Measurements from ENCODE around the gene ABAT. TPM values are rescaled to one million over a fixed set of nuclear protein-coding genes. Genes with fewer than 3 reads are reported as not detected.

The ABAT gene
- total RNA-seq, 6 experiments from 2014 or later = 160 to 378 (median 305) TPM

DNA sequence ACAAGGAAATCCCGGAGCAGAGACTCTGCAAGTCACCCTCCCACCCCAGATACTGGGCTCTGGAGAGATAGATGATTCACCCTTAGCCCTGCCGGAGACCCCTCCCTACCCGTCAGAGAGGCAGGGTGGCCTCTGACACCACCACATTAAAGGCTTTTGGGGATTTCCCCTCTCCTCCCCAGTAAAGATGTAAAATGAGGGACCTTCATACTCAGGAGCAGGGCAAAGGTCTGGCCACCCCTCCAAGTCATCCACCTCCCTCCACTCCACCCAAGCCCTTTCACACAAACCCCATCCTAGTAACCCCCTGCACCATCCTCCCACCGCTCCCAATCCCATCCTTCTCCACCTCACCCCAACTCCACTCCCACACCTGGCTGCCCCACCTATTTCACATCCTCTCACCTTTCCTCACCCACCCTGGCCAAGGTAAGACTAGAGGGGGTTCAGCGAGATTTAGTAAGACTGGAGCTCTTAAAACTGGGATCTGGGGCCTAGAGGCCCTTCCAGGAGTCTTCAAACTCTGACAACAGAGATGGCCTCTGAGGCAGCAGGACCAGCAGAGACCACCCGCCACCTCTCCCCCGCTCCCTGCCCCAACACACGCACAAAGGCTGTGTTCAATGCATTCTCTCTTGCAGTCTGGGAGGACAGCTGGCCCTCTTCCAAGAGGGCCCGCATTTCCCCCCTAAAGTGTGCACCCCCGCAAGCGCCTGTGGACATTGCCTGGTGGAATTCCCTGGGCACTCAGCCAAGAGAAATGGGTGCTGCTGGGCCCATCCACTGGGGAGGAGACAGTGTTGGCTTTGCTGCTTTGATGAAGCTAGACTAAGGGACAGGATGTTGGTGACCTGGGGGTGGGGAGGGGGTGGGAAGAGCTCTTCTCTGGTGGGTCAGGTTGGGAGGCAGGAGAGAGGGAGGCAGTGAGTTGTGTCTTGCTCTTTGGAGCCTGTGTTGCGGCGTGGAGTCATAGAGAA is 1.1 kb downstream of the ABAT start:
- H3K27ac ChIP-seq = peak overlapping the region in 2 of 3 donors; percentile 25 to 67
- H3K27me3 ChIP-seq = no peaks in the 10 kb centered on the region
- peak overlapping the region; percentile 77 to 94 (median 83) for H3K4me3 ChIP-seq
- H3K9me3 ChIP-seq = no peaks in the 10 kb centered on the region
- H3K36me3 ChIP-seq = no peaks in the 10 kb centered on the region
- H3K4me1 ChIP-seq = peaks cover 0 to 30% (median 12%) of the 10 kb centered on the region in 4 donors
- WGBS (ENCODE audit: insufficient coverage, low coverage, low lambda C conversion rate, missing lambda C conversion rate) = 43% methylated on average over 7 of the region's 13 CpGs
- intact Hi-C loops (cut with DNase I) = loop anchor here in 1 of 2 donors (10.0 kb wide), 1 partner anchor 49 kb away; no protein-coding TSS in a partner anchor
- TF ChIP-seq, protein P1, sequence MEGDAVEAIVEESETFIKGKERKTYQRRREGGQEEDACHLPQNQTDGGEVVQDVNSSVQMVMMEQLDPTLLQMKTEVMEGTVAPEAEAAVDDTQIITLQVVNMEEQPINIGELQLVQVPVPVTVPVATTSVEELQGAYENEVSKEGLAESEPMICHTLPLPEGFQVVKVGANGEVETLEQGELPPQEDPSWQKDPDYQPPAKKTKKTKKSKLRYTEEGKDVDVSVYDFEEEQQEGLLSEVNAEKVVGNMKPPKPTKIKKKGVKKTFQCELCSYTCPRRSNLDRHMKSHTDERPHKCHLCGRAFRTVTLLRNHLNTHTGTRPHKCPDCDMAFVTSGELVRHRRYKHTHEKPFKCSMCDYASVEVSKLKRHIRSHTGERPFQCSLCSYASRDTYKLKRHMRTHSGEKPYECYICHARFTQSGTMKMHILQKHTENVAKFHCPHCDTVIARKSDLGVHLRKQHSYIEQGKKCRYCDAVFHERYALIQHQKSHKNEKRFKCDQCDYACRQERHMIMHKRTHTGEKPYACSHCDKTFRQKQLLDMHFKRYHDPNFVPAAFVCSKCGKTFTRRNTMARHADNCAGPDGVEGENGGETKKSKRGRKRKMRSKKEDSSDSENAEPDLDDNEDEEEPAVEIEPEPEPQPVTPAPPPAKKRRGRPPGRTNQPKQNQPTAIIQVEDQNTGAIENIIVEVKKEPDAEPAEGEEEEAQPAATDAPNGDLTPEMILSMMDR (IDR thresholded peaks at IDR 0.05) = no peak
- TF ChIP-seq POLR2A (IDR thresholded peaks at IDR 0.05) = no peak
- ATAC-seq (peak in 2 of 4 donors; percentile 14 to 20), DNase-seq (peak in 2 of 3 donors; percentile 51 to 62)

DNA sequence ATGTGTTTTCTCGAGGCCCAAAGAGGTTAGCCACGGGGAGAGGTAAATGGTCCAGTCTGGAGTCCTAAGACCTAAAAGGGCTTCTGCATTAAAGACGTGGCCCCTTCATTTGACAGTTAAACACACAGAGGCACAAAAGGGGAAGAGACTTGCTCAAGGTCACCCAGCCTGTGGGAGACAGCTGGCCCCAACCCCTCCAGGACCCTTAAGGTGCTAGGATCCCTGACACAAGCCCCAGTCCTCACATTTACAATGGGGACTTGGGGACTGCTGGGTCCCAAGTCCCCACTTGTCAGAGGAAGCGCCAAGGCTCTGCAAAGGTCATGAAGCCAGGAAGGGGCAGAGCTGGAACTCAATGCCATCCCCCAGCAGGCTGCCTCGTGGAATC is 1.7 kb downstream of the ABAT start:
- no peak for DNase-seq
- Histone ChIP-seq H3K4me1 (peaks cover 0 to 36% (median 12%) of the 10 kb centered on the region in 4 donors), H3K36me3 (no peaks in the 10 kb centered on the region), H3K27ac (peak overlapping the region in 1 of 3 donors; percentile 18), H3K27me3 (no peaks in the 10 kb centered on the region), H3K9me3 (no peaks in the 10 kb centered on the region), H3K4me3 (peak overlapping the region; percentile 21 to 94 (median 83))
- intact Hi-C loops (cut with DNase I) = loop anchor here in 1 of 2 donors (10.0 kb wide), 1 partner anchor 49 kb away; no protein-coding TSS in a partner anchor
- no peak for ATAC-seq
- TF ChIP-seq, protein P1 (IDR thresholded peaks at IDR 0.05) = no peak
- TF ChIP-seq POLR2A (IDR thresholded peaks at IDR 0.05) = no peak
- 44% methylated on average over 4 of the region's 5 CpGs for WGBS (ENCODE audit: insufficient coverage, low coverage, low lambda C conversion rate, missing lambda C conversion rate)

DNA sequence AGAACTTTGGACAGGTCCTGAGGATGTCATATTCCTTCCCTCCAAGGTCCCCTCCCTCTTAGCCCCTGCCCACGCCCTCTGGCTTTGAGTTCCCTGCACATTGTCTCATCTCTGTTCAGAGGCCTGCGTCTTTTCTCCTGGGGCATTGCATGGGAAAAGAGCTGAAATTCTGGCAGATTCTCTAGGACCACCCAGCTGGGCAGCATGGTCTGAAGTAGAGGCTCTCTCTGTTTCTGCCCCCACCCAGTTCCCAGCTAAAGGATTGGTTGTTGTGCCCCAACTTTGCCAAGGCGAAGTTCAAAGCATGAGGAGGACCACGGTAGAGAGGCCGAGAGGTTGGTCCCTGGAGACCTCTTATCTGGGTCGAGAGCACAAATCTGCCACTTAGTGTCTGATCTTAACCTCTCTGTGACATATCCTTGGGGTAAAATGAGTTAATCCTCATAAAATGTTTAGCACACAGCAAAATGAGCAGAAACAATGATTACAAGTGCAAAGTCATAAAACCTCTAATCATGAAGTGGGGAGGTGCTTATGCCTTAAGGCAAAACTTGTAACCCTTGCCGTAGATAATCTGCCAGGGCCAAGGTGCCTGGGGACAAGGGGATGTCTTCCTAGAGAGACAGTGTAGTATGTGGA is 2.4 kb downstream of the ABAT start:
- no peaks in the 10 kb centered on the region for H3K9me3 ChIP-seq
- no peak for TF ChIP-seq POLR2A (IDR thresholded peaks at IDR 0.05)
- TF ChIP-seq, protein P1 (IDR thresholded peaks at IDR 0.05) = no peak
- 79% methylated on average over 7 of the region's 7 CpGs for WGBS (ENCODE audit: insufficient coverage, low coverage, low lambda C conversion rate, missing lambda C conversion rate)
- intact Hi-C loops (cut with DNase I) = loop anchor here in 1 of 2 donors (10.0 kb wide), 1 partner anchor 48 kb away; no protein-coding TSS in a partner anchor
- H3K4me1 ChIP-seq = peaks cover 0 to 43% (median 15%) of the 10 kb centered on the region in 4 donors
- DNase-seq (no peak), ATAC-seq (no peak)
- H3K4me3 ChIP-seq = peak overlapping the region in 1 of 3 donors; percentile 83
- H3K27ac ChIP-seq = peak overlapping the region in 1 of 3 donors; percentile 18
- no peaks in the 10 kb centered on the region for H3K36me3 ChIP-seq
- no peaks in the 10 kb centered on the region for H3K27me3 ChIP-seq

DNA sequence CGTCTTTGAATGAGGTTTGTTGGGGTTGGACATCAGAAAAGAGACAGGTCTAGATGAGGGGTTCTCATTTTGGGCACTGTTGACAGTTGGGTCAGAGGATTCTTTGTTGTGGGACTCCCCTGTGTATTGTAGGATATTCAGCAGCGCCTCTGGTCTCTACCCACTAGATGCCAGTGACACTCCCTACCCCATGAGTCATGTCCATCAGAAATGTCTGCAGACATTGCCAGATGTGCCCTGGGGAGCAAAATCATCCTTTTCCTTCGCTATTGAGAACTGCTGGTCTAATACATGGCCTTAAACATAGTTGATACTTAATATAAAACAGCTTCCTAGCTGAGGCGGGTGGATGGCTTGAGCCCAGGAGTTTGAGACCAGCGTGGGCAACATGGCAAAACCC is 3.1 kb downstream of the ABAT start:
- H3K27ac ChIP-seq = no peak overlapping the region

More for the DNA sequence above, 3.1 kb downstream of the ABAT start:
- 79% methylated on average over 4 of the region's 5 CpGs for WGBS (ENCODE audit: insufficient coverage, low coverage, low lambda C conversion rate, missing lambda C conversion rate)
- TF ChIP-seq, protein P1 (IDR thresholded peaks at IDR 0.05) = no peak
- no peak for TF ChIP-seq POLR2A (IDR thresholded peaks at IDR 0.05)
- Histone ChIP-seq H3K9me3 (no peaks in the 10 kb centered on the region), H3K36me3 (no peaks in the 10 kb centered on the region), H3K4me3 (no peak overlapping the region), H3K27me3 (no peaks in the 10 kb centered on the region), H3K4me1 (peaks cover 0 to 43% (median 15%) of the 10 kb centered on the region in 4 donors)
- DNase-seq = no peak
- intact Hi-C loops (cut with DNase I) = loop anchor here in 1 of 2 donors (10.0 kb wide), 1 partner anchor 47 kb away; no protein-coding TSS in a partner anchor
- ATAC-seq = peak in 1 of 4 donors; percentile 20

All from right lobe of liver (tissue), 6 donors.